DOHH2 (cell line): Measurements from ENCODE around the gene MED13L.

Source experiments
- H3F3A ChIP-seq: fragments of 200-600 bp; sonication (generic), shearing (Covaris generic); 2 replicates; pipeline ENCODE4 v1.6.0; 2016; ENCODE audit warnings: antibody characterized with exemption, mild to moderate bottlenecking; ENCODE audit not compliant: control insufficient read depth, insufficient read depth
- H3K27ac ChIP-seq: fragments of 200-600 bp; sonication (generic); 2 replicates; pipeline ENCODE4 v1.5.1; 2014; ENCODE audit warnings: low read depth, mild to moderate bottlenecking, low read length, moderate library complexity
- H3K27me3 ChIP-seq: fragments of 200-600 bp; sonication (generic); 2 replicates; pipeline ENCODE4 v1.6.1; 2014; ENCODE audit warnings: mild to moderate bottlenecking, low read length, mixed read lengths; ENCODE audit not compliant: control insufficient read depth
- H3K36me3 ChIP-seq: fragments of 200-600 bp; sonication (generic); 2 replicates; pipeline ENCODE4 v1.6.1; 2014; ENCODE audit warnings: mild to moderate bottlenecking, low read length, moderate library complexity, mixed read lengths; ENCODE audit not compliant: control insufficient read depth
- H3K4me1 ChIP-seq: fragments of 200-600 bp; sonication (generic); 2 replicates; pipeline ENCODE4 v1.6.1; 2014; ENCODE audit warnings: mild to moderate bottlenecking, low read length, mixed read lengths; ENCODE audit not compliant: control insufficient read depth
- H3K4me2 ChIP-seq: fragments of 200-600 bp; sonication (generic); 2 replicates; pipeline ENCODE4 v1.6.0; 2014; ENCODE audit warnings: mild to moderate bottlenecking, low read length, moderate library complexity
- H3K4me3 ChIP-seq: fragments of 200-600 bp; sonication (generic); 2 replicates; pipeline ENCODE4 v1.5.1; 2014; ENCODE audit warnings: mild to moderate bottlenecking, low read length, mixed read lengths
- H3K79me2 ChIP-seq: fragments of 200-600 bp; sonication (generic); 2 replicates; pipeline ENCODE4 v1.6.1; 2014; ENCODE audit warnings: mild to moderate bottlenecking, low read length, mixed read lengths; ENCODE audit not compliant: control insufficient read depth
- H3K9me2 ChIP-seq: fragments of 200-600 bp; sonication (generic); replicated peaks from 2 replicates; pipeline ENCODE4 v1.6.1; 2014; ENCODE audit warnings: mild to moderate bottlenecking, low read length, mixed read lengths; ENCODE audit not compliant: control insufficient read depth
- H3K9me3 ChIP-seq: fragments of 200-600 bp; sonication (generic); 2 replicates; pipeline ENCODE4 v1.6.1; 2014; ENCODE audit warnings: antibody characterized with exemption, low read length, mixed read lengths; ENCODE audit not compliant: control insufficient read depth, insufficient read depth
- H4K20me1 ChIP-seq: fragments of 200-600 bp; sonication (generic); 2 replicates; pipeline ENCODE4 v1.6.0; 2014; ENCODE audit warnings: low read depth, mild to moderate bottlenecking, antibody characterized with exemption, low read length, moderate library complexity; ENCODE audit not compliant: control insufficient read depth, insufficient read depth
- CTCF ChIP-seq: fragments of 200-600 bp; sonication (generic); IDR thresholded peaks from one replicate; pipeline ENCODE4 v1.5.1; 2014; ENCODE audit warnings: antibody characterized with exemption, mild to moderate bottlenecking, low read depth, low read length; ENCODE audit not compliant: poor library complexity, severe bottlenecking
- EZH2phosphoT487 ChIP-seq: fragments of 200-600 bp; sonication (generic); IDR thresholded peaks from 2 replicates; pipeline ENCODE4 v1.6.1; 2017; ENCODE audit warnings: borderline replicate concordance, mild to moderate bottlenecking, antibody characterized with exemption, low read length, moderate library complexity, mixed read lengths

Gene MED13L

GRCh38 chr12:116323406-116324386, 46.2 kb upstream of the MED13L start:
- no peaks in the 10 kb centered on the region for H3K36me3 ChIP-seq
- H3K4me1 ChIP-seq, result peaks cover 4% of the 10 kb centered on the region; the same call in 1 of the 2 replicates
- H3K27ac ChIP-seq, result no peak overlapping the region
- H3K9me3 ChIP-seq, result no peaks in the 10 kb centered on the region
- H3K27me3 ChIP-seq, result peaks cover 9% of the 10 kb centered on the region
- H3F3A ChIP-seq, result no peaks in the 10 kb centered on the region
- no peaks in the 10 kb centered on the region for H4K20me1 ChIP-seq
- TF ChIP-seq EZH2phosphoT487 (no peak), CTCF (no peak)
- H3K4me2 ChIP-seq, result no peak overlapping the region
- H3K79me2 ChIP-seq, result no peaks in the 10 kb centered on the region
- no peak overlapping the region for H3K4me3 ChIP-seq
- H3K9me2 ChIP-seq, result no peaks in the 10 kb centered on the region

- Histone ChIP-seq H3K36me3 (no peaks in the 10 kb centered on the region), H3F3A (no peaks in the 10 kb centered on the region), H3K4me2 (no peak overlapping the region), H3K9me3 (no peaks in the 10 kb centered on the region), H3K4me3 (no peak overlapping the region), H4K20me1 (no peaks in the 10 kb centered on the region), H3K27ac (no peak overlapping the region), H3K27me3 (peaks cover 13% of the 10 kb centered on the region), H3K79me2 (no peaks in the 10 kb centered on the region), H3K4me1 (peaks cover 4% of the 10 kb centered on the region; the same call in 1 of the 2 replicates), H3K9me2 (no peaks in the 10 kb centered on the region)
- no peak for TF ChIP-seq EZH2phosphoT487
- no peak for TF ChIP-seq CTCF
These were observed 44.4 kb upstream of the MED13L start for GRCh38 chr12:116321913-116322312.

- no peak overlapping the region for H3K27ac ChIP-seq
- H3K4me1 ChIP-seq, result peaks cover 4% of the 10 kb centered on the region; the same call in 1 of the 2 replicates
- no peaks in the 10 kb centered on the region for H3K9me3 ChIP-seq
- no peaks in the 10 kb centered on the region for H3K36me3 ChIP-seq
- no peak overlapping the region for H3K4me3 ChIP-seq
- no peaks in the 10 kb centered on the region for H3F3A ChIP-seq
- H3K9me2 ChIP-seq, result no peaks in the 10 kb centered on the region
- no peak overlapping the region for H3K4me2 ChIP-seq
- H3K79me2 ChIP-seq, result no peaks in the 10 kb centered on the region
- no peak for TF ChIP-seq CTCF
- no peak for TF ChIP-seq EZH2phosphoT487
- peaks cover 13% of the 10 kb centered on the region for H3K27me3 ChIP-seq
- H4K20me1 ChIP-seq, result no peaks in the 10 kb centered on the region
These were observed 43.3 kb upstream of the MED13L start for GRCh38 chr12:116320791-116321217.
